IPS DF 4.7 (cell line): ENCODE measurements around the gene NPAS3.

ENCODE experiments used
- DNase-seq: peaks from one replicate; pipeline ENCODE4 v3.0.0-alpha.2; 2013; ENCODE audit warnings: low spot score; ENCODE audit errors: extremely low read depth

Gene NPAS3

GRCh38 chr14:33569821-33570687, 631.4 kb downstream of the NPAS3 start:
- no peak for DNase-seq

GRCh38 chr14:33570694-33571310, 632.1 kb downstream of the NPAS3 start:
- no peak for DNase-seq

GRCh38 chr14:33573301-33573880, 634.7 kb downstream of the NPAS3 start:
- DNase-seq = no peak

GRCh38 chr14:33576014-33576413, 637.3 kb downstream of the NPAS3 start:
- DNase-seq = no peak

- no peak for DNase-seq
These were observed 640.0 kb downstream of the NPAS3 start for GRCh38 chr14:33578461-33579216.

- DNase-seq = no peak
These were observed 641.6 kb downstream of the NPAS3 start for GRCh38 chr14:33580231-33580749.

GRCh38 chr14:33580841-33581240, 642.2 kb downstream of the NPAS3 start:
- DNase-seq = no peak

GRCh38 chr14:33584697-33585096, 646.0 kb downstream of the NPAS3 start:
- DNase-seq = no peak

GRCh38 chr14:33586806-33587205, 648.1 kb downstream of the NPAS3 start:
- no peak for DNase-seq

- no peak for DNase-seq
These were observed 649.1 kb downstream of the NPAS3 start for GRCh38 chr14:33587791-33588190.

GRCh38 chr14:33588771-33589170, 650.1 kb downstream of the NPAS3 start:
- DNase-seq = no peak

GRCh38 chr14:33589334-33589733, 650.7 kb downstream of the NPAS3 start:
- no peak for DNase-seq

- no peak for DNase-seq
These were observed 652.4 kb downstream of the NPAS3 start for GRCh38 chr14:33590891-33591630.

GRCh38 chr14:33592297-33592696, 653.6 kb downstream of the NPAS3 start:
- DNase-seq = no peak

- no peak for DNase-seq
These were observed 657.8 kb downstream of the NPAS3 start for GRCh38 chr14:33596211-33597080.

GRCh38 chr14:33598582-33598981, 659.9 kb downstream of the NPAS3 start:
- no peak for DNase-seq

GRCh38 chr14:33602396-33602795, 663.7 kb downstream of the NPAS3 start:
- DNase-seq = no peak

- no peak for DNase-seq
These were observed 667.9 kb downstream of the NPAS3 start for GRCh38 chr14:33606591-33606990.

- no peak for DNase-seq
These were observed 670.9 kb downstream of the NPAS3 start for GRCh38 chr14:33609582-33609981.

GRCh38 chr14:33610121-33610520, 671.4 kb downstream of the NPAS3 start:
- no peak for DNase-seq
